Measurements from ENCODE around the gene CD226.

The CD226 gene

GRCh38 chr18:69956057-69956456, 8.4 kb upstream of the CD226 start:
- peak; percentile 9 for DNase-seq

- DNase-seq: peak; percentile 5
Measured at GRCh38 chr18:69954719-69955480, 7.2 kb upstream of the CD226 start.

GRCh38 chr18:69953191-69953590, 5.5 kb upstream of the CD226 start:
- DNase-seq: no peak

GRCh38 chr18:69951182-69951581, 3.5 kb upstream of the CD226 start:
- DNase-seq: no peak

DNA sequence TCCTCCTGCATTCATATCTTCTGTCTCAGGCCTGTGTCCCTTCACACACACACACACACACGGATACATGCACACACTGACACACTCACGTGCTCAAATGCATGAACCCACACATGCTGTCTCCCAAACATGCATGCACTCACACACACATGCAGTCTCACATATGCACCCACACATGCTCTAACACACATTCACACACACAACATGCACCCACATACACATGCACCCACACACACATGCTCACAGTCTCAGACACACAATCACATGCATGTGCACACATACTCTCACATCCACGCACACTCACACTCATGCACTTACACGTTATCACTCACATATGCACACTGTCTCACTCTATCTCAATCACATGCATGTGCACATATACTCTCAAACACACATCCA, 1.9 kb upstream of the CD226 start:
- no peak for DNase-seq

DNA sequence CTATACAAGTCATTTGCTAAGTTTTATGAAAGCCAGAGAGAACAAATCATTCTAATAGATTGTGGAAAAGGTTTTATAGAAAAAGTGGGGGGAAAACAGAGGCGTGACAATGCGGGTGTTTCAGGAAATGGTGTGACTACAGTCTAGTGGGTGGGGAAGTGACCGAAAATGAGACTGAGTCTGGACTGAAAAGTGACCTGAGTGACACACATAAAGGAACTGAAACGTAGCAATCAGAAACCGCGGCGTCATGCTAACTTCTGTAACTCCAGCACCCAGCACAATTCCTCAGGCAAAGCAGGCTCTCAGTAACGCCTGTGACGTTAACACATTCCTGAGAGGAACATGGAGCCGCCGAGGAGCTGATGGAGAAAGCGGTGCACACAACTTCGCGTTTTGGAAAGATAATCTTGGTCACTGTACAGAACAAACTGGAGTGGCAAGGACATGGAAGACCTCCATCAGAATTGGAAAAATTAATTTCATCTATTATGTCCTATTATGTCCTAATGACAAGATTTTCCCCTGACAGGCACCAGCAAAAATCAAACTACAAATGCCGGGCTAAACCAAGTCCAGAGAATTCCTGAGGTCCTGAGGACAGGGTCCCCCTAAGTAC, 1.4 kb upstream of the CD226 start:
- DNase-seq: peak; percentile 68

DNA sequence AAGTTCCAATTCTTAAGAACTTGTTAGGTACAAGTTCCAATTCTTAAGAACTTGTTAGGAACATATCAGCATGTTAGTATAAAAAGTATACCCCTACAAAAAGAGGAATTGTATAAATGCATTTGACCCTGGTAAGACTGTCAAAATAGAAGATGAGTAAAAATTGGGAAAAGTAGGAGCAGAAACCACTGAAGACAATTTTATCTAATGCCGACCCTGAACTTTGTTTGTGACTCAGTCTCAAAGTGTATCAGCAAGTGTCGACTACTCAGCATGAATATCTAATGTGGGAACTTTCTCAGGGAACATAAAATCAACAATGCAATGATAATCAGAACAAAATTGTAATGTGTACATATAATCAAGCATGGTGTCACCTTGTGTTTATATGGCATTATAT, 583 bp upstream of the CD226 start:
- no peak for DNase-seq

- DNase-seq: no peak
Measured at GRCh38 chr18:69946608-69947155, 991 bp downstream of the CD226 start.

DNA sequence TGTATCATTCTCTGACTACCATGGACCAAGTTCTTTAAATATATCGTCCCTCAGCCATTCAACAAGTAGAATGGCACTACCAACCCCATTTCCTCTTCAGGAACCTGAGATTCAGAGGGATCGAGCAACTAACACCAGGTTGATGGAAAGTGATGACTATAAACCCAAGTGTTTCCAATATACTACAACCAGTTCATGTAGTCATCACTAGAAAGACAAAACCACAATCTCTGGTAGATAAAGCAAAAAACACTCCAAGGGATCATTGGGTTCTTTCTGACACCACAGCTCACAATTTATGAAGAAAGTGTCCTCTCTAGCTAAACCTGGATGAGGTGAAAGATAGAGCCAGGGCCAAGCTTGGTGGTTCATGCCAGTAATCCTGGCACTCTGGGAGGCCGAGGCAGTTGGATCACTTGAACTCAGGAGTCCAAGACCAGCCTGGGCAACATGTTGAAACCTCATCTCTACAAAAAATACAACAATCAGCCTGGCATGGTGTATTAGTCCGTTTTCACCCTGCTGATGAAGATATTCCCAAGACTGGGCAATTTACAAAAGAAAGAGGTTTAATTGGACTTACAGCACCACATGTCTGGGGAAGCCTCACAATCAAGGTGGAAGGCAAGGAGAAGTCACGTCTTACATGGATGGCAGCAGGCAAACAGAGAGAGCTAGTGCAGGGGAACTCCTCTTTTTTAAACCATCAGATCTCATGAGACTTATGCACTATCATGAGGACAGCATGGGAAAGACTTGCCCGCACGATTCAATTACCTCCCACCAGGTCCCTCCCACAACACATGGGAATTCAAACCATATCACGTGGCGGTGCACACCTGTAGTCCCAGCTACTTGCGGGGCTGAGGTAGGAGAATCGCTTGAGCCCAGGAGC, 2.2 kb downstream of the CD226 start:
- peak; percentile 9 for DNase-seq

- no peak for DNase-seq
Measured at GRCh38 chr18:69944436-69944835, 3.2 kb downstream of the CD226 start.

- DNase-seq: peak; percentile 12
Measured at GRCh38 chr18:69943021-69943420, 4.7 kb downstream of the CD226 start.

DNA sequence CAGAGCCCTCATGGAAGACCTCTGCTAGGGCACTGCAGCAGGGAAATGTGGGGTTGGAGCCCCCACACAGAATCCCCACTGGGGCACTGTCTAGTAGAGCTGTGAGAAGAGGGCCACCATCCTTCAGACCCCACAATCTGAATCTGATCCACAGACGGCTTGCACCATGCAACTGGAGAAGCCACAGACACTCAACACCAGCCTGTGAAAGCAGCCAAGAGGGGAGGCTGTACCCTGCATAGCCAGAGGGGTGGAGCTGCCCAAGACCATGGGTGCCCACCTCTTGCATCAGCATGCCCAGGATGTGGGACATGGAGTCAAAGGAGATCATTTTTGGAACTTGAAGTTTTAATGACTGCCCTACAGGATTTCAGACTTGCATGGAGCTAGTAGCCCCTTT, 6.5 kb downstream of the CD226 start:
- DNase-seq: no peak

DNA sequence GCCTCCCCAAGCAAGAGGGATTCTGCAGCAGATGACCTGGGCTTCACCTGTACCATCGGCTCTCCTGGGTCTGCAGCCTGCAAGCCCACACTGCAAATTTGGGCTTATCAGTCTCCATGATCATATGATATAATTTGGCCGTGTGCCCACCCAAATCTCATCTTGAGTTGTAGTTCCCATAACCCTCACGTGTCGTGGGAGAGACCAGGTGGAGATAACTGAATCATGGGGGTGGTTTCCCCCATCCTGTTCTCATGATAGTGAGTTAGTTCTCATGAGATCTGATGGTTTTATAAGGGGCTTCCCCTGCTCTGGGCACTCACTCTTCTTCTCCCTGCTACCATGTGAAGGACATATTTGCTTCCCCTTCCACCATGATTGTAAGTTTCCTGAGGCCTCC, 7.9 kb downstream of the CD226 start:
- DNase-seq: peak; percentile 57

- no peak for DNase-seq
Measured at GRCh38 chr18:69936191-69936558, 11.5 kb downstream of the CD226 start.

- DNase-seq: peak; percentile 90
Measured at GRCh38 chr18:69935319-69936190, 12.1 kb downstream of the CD226 start.

GRCh38 chr18:69934601-69935265, 12.9 kb downstream of the CD226 start:
- DNase-seq: no peak

DNA sequence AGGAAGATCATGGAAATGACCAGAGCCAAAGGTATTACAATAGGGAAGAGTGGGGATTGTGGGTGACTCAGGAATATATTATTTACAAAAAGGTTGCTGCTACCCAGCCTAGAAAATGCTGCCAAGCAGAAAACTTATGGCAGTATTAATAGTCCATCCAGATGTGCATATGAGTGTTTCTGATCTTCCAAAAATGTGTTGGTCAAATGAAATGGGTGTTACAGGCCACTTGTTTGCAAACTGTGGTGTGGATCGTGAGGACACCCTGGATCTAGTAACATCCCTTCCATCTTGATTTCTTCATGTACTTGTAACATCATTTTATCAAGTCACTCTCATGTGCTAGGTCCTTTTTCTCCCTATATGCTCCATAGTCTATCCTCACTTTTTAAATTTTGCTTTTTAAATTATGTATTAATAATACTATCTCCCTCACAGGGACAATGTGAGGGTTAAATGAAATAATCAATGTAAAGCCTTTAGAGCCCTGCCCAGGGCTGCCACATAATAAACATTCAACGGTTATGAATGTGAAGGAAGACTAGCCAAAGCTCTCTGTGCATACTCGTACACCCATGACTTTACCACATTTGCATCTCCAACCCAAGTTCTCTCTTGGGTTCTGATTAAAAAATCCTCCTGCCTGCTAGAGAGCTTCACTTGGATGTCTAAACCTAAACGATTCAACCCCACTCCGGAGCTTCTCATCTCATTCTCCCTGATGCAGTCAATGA, 18.5 kb downstream of the CD226 start:
- no peak for DNase-seq

GRCh38 chr18:69916412-69916811, 31.3 kb downstream of the CD226 start:
- DNase-seq: no peak

- no peak for DNase-seq
Measured at GRCh38 chr18:69908838-69909237, 38.8 kb downstream of the CD226 start.

DNA sequence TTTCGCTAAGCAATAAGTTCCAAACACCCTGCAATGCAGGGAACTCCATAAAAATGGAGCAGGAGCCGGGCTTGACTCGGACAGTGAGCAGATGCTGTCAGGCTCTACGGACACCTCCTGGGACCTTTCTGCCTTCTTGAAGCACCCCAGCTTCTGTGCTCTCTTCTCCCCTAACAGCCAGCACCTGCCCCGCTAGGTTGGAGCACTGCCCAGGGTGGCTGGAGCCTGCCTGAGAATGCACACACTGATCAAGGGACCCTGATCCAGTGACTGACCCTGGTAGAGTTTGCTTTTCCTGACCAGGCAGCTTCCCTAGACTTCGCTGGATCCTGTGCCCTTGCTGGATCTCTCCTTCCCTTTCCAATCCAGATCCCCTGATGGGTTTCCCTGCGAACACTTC, 40.9 kb downstream of the CD226 start:
- DNase-seq: no peak

DNA sequence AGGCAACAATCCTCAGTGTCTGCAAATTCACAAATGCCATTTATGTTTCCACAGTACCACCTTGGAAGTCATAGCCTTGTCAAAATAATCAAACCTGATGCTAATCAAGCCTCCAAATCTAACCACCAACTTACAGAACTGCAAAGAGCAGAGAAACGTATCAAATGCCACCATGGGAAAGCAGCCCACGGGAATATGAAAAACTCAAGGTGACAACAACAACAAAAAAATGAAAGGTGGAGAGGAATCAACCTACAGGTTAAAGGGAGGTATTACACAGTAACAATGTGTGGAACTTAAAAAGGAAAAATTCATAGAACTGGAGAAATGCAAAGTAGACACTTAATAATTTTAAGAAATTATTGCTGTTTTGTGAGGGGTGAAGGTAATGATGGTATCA, 46.7 kb downstream of the CD226 start:
- DNase-seq: no peak

All from stimulated activated naive CD4-positive, alpha-beta T cell treated with Interleukin-2 at 50 U/mL for 16 hours (primary cell).